ENCODE data around the gene RHOBTB3. TPM values are rescaled to one million over a fixed set of nuclear protein-coding genes. Genes with fewer than 3 reads are reported as not detected.
A peak's percentile ranks its signal among the peaks of the same experiment; 100 is the strongest.

The RHOBTB3 gene
- total RNA-seq, 1 experiment from 2014 or later: 6.8 TPM

DNA sequence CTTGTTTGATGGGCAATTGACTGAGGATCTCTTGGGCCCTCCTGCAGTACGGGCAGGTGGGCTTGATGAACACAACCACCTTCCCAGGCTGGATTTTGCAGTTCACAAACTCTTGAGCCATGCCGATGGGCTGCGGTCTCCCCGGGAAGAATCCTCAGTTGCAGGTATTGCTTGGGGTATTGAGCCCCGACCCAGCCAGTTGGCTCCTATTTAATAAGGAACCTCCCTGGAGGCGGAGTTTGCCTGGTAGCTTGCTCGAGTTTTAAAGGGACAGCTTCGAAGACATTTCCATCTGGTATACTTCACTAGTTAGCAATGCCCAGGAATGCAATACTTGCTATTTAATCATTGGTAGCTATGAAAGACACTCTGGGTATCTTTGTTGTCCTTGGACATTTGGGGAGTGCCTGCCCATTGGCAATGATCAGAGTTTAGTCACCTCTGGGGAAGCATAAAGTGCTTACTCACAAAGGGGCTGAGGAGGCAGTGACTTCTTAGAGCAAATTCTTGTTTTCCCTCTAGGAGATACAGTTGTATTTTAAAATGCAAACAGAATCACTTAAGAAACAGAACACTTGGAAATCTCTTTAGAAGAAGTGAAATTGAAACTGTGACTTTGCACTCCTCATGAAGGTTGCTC is 91.5 kb downstream of the RHOBTB3 start, which contains the start of gene GLRX:
TSS of gene GLRX (minus strand) at position 185 of the 640 bp plus-strand sequence. CDS start at position 121, 64 bp downstream.
- DNase-seq: peak; percentile 75
- no peak within 1 kb of the TSS for H2BK5ac ChIP-seq (ENCODE audit: insufficient read length, low read length)
- H3K56ac ChIP-seq (ENCODE audit: insufficient read length, low read depth, low read length): no peak within 1 kb of the TSS
- Mint-ChIP-seq H3K27me3 (ENCODE audit: low read depth) (peaks cover 7% of the 10 kb centered on the region), H3K4me3 (peak within 1 kb of the TSS; percentile 87 to 96), H3K36me3 (ENCODE audit: insufficient read depth in 1 of 3, low read depth in 3 of 3) (no peaks in the 10 kb centered on the region), H3K9me3 (no peaks in the 10 kb centered on the region), H3K4me1 (peaks cover 36 to 37% of the 10 kb centered on the region in 2 experiments), H3K27ac (peak within 1 kb of the TSS; percentile 88 to 94 (median 90))
- no peak within 1 kb of the TSS for H4K8ac ChIP-seq (replicated peaks; ENCODE audit: insufficient read length, low read depth, low read length)
- no peak within 1 kb of the TSS for H3K4ac ChIP-seq (ENCODE audit: low read depth, low read length)
- H2BK12ac ChIP-seq (ENCODE audit: insufficient read length, low read depth, low read length): no peak within 1 kb of the TSS
- H2AK5ac ChIP-seq (ENCODE audit: insufficient read length, low read length): no peak within 1 kb of the TSS
- no peak for TF ChIP-seq CTCF (conservative IDR thresholded peaks at IDR 0.05)
- no peak within 1 kb of the TSS for H4K5ac ChIP-seq (ENCODE audit: insufficient read length, low read depth, low read length)
- H3K4me2 ChIP-seq (ENCODE audit: insufficient read depth, insufficient read length, low read length): peak within 1 kb of the TSS; percentile 91
- H3K14ac ChIP-seq (ENCODE audit: insufficient read depth, low read length): no peak within 1 kb of the TSS; the same call in 1 of the 2 replicates
- no peak within 1 kb of the TSS for H3K23ac ChIP-seq (ENCODE audit: insufficient read length, low read depth, low read length)
- H3K9ac ChIP-seq (ENCODE audit: extremely low read depth, insufficient read length, low read length): peak within 1 kb of the TSS; percentile 59
- no peaks in the 10 kb centered on the region for H3K79me1 ChIP-seq (ENCODE audit: insufficient read depth, low read depth, low read length, poor library complexity, severe bottlenecking)
- H3K18ac ChIP-seq (ENCODE audit: insufficient read length, low read depth, low read length): no peak within 1 kb of the TSS
- no peaks in the 10 kb centered on the region for H4K20me1 ChIP-seq (ENCODE audit: control insufficient read depth, insufficient read depth, insufficient read length)
- no peaks in the 10 kb centered on the region for H3K9me3 ChIP-seq (ENCODE audit: control insufficient read depth, low read depth, low read length)
- no CpG with 5 or more reads among the region's 8 CpGs for WGBS (ENCODE audit: extremely low coverage, insufficient read length, low lambda C conversion rate)
- no peaks in the 10 kb centered on the region for H3K27me3 ChIP-seq (ENCODE audit: insufficient read depth, low read length)
- H2AFZ ChIP-seq (ENCODE audit: low read length): peak within 1 kb of the TSS; percentile 11
- no peak within 1 kb of the TSS for H3T11ph ChIP-seq (ENCODE audit: low read length)
- peaks cover 6% of the 10 kb centered on the region; the same call in 1 of the 2 replicates for H3K4me1 ChIP-seq (ENCODE audit: insufficient read depth, low read length)
- no peaks in the 10 kb centered on the region for H3K79me2 ChIP-seq (ENCODE audit: insufficient read depth, low read length)
- no peak within 1 kb of the TSS for H3K27ac ChIP-seq (ENCODE audit: insufficient read length, low read depth, low read length)
- no peak within 1 kb of the TSS for H2BK120ac ChIP-seq (ENCODE audit: low read depth, low read length, poor library complexity, severe bottlenecking)
- H4K91ac ChIP-seq (ENCODE audit: insufficient read length, low read depth, low read length): no peak within 1 kb of the TSS
- H2BK15ac ChIP-seq (ENCODE audit: low read depth, low read length): no peak within 1 kb of the TSS
- no peak within 1 kb of the TSS for H2BK20ac ChIP-seq (ENCODE audit: low read depth, low read length, poor library complexity, severe bottlenecking)
- peaks cover 9% of the 10 kb centered on the region for H3K23me2 ChIP-seq (ENCODE audit: insufficient read length, low read depth, low read length, poor library complexity, severe bottlenecking)
